Esophagus squamous epithelium (tissue), 4 donors: ENCODE measurements around the gene CACHD1.

ENCODE experiments used
- CTCF ChIP-seq, 6 experiments: fragments of 450-650 bp in 4 of 6; fragments of 200-600 bp in 2 of 6; sonication (generic) in 2 of 6; IDR thresholded peaks; one replicate each; pipeline ENCODE4 v1.5.1; 2016 to 2019; ENCODE audit warnings: antibody characterized with exemption in 6 of 6, mild to moderate bottlenecking in 4 of 6, moderate library complexity in 4 of 6
- POLR2A ChIP-seq, 4 donors: fragments of 450-650 bp; IDR thresholded peaks; one replicate each; pipeline ENCODE4 v1.6.1; 2017; ENCODE audit warnings: antibody characterized with exemption in 4 of 4, mild to moderate bottlenecking in 4 of 4, moderate library complexity in 3 of 4

GRCh38 chr1:64426681-64427080, 43.2 kb upstream of the CACHD1 start:
- no peak for TF ChIP-seq CTCF (IDR thresholded peaks at IDR 0.05)
- no peak for TF ChIP-seq POLR2A (IDR thresholded peaks at IDR 0.05)
